SIG-M5 (cell line): ENCODE measurements around the gene ABCF2.
A peak's percentile ranks its signal among the peaks of the same experiment; 100 is the strongest.

ENCODE experiments used
- DNase-seq: peaks from one replicate; lab custom pipeline; 2025; lab: John Stamatoyannopoulos, UW

ABCF2 gene

DNA sequence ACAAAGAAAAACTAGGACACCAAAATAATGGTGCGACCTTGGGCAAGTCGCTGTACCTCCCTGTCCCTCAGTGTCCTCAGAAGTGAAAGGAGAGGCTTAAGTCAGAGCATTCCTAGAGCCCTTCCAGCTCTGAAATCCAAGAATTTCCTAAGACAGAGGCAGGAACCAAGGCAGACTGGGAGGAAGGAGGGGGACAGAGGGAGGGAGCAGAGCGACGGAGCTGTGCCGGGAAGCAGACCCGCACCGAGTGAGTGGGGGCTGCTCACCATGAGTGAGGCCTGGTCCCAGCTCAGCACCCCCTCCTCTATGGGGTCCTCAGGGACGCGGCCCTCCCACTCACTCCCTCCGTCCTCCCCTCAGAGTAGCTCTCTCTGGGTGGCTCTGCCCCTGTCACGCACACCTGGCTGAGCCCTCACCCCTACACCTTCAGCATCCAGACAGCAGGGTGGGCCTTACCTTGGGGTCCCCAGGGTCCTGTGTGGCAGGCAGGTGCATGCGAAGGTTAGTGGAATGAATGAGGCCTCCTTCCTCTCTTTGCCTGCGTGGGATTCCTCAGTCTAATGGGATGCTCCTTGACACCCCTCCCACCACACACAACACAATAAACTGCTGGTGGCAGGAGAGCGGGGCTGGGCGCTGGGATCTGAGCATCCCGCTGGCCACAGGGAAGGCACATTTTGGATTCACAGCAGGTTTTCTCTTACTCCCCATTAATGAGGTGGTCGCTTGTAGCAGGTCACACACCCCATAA is 26.1 kb upstream of the ABCF2 start:
- no peak for DNase-seq

DNA sequence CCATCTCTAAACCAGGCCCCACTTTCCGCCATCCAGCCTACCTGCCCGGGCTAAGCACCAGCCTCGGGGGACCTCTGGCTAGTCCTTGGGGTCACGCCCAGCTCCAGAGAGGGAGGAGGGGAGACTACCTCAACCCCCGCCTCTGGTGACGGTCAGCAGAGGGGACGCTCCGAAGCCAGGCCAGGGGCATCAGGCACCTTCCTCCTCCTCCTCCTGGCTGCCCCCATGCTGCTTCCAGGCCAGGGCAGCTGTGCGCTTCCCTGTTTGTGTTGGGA is 25.5 kb upstream of the ABCF2 start:
- no peak for DNase-seq

DNA sequence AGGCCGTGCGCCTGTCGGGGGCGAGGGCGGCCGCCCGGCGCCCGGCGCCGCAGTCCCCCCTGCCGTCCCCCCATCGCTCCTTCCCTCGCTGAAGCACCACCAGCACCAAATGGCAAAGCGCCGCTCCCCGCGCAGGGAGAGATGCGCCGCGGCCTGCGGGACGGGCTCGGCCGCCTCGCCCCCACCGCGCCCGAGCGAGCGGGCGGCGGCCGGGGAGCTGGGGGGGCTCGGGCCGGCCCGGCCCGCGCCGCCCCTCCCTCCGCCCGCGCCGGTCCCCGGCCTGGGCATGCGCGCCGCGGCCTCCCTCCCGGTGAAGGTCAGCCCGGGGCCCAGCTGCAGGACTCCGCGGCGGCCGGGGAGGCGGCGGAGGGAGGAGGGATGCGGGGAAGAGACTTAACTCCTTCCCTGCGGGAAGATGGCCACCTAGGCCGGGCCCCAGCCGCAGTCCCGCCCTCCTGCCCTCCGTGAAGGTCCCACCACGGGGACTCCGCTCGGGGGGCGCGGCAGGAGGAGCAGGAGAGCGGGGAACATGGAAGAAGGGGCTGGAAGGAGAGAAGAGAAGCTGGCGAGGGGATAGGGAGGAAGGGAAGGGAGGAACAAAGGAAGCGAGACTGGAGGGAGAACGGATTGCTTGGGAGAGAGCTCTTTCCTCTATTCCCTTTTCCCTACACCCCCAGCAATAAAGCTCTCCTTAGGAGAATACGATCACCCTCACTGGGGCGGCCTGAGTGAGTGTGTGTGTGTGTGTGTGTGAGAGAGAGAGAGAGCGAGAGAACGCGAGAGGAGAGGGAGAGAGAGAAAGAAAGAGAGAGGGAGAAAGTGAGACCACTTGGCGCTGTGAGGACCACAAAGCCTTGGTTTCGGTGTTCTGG is 24.9 kb upstream of the ABCF2 start:
- DNase-seq, result no peak

DNA sequence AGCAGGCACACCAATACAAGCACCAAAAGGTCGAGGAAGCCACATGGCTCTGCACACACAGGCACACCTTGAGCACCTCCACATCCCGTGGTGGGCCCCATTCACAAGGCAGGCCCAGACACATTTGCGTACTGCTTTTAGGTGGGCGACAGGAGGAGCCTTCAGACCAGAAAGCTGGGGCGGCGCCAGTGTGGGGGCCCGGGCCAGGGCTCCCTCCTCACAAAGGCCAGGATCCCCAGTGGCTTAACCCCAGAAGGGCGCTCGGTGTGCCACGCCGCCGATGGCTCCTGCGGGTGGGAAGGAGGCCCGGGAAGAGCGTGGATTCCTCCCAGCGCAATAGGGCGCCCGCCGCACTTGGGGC is 24.3 kb upstream of the ABCF2 start:
- DNase-seq, result no peak

DNA sequence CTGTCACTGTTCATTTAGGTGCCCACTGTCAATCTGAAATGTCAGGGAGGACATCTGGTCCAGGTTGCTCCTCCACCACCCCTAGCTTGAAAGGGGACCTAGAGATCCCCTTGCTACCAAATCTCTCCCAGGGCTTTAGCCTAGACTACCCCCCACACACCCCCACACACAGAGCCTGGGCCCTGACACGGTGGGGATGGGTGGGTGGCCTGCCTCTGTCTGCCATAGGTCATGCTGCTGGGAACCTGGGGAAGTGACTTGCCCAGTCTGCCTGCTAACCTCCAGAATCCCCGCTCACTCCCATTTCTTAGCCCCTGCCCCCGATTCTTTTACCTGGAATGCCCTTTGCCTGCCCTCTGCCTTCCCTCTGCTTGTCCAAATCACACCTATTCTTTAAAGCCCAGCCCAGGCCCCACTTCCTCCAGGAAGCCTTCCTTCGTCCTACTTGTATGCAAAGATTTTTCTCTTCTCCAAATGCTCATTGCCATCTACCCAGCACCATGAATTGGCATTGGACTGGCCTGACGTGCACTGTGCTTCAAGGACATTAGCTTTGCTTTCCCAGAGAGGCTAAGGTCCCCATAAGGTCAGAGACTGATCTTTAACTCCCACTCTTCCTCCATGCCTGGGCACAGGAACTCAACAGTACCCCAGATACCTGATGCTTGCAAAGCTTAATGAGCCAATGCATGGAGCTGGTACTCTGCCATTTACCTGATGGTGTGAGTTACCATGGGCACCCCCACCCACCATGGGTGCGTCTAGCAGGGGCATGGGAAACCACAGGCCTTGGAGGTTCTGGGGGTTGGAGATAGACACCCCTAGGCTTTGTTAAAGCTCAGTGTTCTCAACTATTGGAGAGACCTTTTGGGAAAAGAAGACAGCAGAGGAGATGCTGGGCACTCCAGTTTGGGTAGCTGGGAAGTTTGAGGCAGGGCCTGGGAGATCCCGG is 23.5 kb upstream of the ABCF2 start:
- DNase-seq, result no peak

DNA sequence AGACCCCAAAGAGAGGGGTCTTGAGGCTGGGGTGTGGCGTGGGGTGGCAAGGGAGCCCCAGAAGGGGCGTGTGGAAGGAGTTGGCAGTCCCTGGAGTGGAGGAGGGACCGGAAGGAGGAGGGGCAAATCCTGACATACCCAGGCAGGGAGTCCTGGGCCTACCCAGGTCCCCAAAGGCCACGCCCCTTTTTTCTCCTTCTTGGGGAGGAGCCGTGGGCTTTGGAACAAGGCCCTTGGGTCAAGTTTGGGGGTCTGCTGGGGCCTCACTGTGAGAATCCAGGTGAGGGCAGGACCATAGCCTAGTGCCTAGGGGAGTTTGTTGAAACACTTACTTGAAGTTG is 22.7 kb upstream of the ABCF2 start:
- no peak for DNase-seq

DNA sequence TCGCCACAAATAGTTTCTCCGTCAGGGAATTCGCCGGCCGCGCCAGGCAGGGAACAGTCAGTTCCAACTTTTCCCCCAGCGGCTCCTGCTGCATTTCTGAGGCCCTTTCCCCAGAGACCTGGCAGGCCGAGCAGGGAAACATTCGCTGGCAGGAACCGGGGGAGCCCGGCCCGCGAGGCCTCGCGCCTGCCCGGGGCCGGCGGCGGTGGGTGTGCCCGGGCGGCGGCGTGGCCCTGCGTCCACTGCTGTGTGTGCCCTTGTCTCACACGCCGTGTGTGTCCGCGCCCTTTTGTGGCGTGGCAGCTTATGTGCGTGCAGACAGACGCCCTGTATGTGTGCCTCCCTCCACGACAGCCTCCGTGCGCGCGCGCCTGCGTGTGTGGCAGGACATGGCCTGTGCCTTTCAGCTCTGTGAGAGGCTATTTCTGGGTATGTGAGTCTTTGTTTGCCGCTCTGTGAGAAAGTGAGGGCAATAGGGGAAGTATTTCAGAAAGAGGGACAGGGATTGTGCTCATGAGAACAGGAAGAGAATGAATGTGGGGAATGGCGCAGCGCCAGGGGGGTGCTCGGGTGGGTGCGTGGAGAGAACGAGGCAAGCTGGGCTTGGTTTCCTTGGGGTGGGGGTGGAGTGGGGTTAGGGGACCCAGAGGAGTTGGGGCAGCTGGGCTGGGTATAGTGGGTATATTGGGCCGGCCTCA is 22.2 kb upstream of the ABCF2 start:
- DNase-seq, result peak; percentile 1

DNA sequence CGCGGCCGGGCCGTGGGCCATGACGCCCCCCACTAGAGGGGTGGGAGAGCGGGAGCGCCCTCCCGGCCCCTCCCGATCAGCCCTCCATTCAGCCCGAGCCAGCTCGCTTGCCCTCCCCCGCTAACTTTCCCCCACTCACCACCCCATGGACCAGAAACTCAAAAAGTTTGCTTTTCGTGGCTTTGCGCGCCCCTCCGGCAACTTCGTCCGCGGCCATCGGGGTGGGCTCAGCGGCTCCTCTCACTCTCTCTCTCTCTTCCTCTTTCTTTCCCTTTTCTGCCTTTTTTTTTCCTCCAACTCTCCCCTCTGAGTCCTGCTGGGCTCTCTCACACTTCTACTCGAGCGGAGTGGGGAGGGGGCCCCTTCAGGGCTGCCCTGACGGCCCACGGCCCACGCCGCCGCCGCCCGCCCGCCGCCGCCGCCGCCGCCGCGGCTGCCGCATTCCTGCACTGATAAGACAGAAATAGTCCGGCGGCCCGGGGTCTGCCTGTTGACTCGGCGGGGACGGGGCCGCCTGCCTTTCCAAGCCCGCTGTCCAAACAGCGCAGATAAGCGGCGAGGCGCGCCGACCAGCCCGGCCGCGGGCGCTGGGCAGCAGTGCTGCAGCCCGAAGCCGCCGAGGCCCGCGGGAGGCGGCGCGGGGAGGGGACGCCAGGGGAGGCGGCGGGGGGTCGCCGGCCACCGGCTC is 21.5 kb upstream of the ABCF2 start, which contains the start of gene SMARCD3:
Gene SMARCD3 (minus strand): TSS at position 349 of the 688 bp plus-strand sequence. CDS start 132 bp downstream, at position 217.
- DNase-seq, result no peak

DNA sequence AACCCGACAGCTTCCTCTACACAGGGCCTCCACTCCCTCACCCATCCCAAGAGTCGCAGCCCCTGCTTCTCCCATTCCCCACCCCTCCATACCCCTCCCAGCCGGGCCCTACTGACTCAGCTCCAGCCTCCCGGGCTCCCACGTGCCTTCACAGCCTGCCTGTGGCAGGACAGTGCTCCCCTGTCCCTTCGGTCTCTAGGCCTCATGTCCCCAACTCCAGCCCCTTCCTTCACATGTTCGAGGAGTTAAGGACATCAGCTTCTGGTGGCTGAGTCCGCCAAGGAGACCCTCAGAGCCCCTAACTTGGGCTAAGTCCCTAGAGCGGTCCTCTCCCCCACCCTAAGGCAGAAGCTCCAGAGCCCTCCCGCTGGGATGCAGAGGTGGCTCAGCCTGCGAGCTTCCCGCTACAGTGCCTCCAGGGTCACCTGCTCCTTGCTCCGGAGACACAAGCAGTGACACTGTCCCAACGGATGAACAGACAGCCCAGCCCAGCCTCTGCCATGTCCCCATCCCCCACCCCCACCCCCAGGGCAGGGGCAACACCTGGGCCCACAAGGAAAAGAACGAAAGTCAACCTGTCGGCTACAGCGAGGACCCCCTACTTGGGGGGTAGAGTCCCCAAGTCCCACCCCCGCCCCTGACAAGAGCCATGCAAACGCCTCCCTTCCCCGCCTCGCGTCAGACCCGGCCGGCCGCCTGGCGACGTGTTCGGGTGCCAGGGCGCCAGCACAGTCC is 20.8 kb upstream of the ABCF2 start:
- DNase-seq, result no peak

DNA sequence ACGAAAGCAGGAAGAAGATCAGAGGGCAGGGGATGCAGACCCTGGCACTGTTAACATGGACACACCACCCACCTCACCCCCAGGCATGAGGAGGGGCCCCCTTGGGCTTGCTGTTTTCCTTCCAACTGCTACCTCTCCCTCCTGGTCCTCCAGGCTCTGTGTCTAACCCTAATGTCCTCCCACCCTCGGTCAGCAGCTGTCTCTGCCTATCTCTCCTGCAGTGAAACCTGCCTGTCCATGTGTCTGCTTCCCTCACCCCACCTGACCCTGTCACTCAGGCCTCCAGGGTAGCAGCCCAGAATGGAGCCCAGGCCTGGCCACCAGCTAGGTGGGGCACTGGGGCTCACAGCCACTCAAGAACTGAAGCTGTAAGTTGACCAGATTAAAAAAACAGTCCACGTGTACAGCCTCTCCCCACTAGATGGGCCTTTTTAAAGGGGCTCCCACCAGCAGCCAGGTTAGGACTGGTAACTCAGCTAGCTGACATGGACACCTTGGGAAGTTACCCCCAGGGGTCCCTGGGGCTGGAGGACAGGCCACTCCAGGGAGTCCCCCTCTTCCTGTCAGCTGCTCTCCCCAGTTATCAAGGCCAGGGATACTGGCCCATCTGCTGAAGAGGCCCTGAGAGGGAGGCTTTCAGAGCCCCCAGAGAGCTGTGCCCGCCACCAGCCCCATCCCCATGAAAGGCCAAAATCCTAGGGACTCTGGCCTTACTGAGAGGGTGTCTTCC is 20.0 kb upstream of the ABCF2 start:
- no peak for DNase-seq

DNA sequence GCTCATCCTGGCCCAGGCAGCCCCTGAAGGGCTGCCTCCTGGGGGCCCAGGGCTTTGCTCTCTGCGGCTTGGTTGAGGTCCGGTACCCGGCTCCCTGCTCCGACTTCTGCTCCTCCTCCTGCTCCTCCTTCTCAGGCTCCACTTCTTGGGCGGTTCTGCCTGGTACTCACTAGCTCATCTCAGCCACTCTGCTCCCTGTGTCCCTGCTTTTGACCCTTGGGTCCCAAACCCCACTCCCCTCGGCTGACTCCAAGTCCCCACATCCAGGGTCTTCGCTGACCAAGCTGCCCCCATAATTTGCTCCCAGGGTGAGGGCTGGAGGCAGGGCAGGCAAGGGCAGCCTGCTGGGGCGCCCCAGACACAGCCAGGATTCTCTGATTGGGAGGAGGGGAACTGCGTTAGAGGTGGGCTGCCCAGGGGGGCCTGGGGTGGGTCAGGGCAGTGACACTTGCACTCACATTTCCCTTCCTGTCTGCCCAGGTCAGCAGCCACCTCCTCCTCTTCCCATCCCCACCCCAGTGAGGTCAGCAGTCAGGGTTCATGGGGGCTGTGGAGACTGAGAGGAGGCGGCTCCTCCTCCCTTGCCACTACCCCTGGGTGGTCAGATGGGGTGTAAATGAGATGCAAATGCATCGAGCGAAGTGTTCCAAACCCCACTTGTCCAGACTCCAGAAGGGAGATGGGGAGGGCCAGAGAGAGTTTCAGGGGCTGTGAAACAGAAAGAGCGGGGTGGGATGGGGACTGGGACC is 19.3 kb upstream of the ABCF2 start:
- DNase-seq, result no peak

DNA sequence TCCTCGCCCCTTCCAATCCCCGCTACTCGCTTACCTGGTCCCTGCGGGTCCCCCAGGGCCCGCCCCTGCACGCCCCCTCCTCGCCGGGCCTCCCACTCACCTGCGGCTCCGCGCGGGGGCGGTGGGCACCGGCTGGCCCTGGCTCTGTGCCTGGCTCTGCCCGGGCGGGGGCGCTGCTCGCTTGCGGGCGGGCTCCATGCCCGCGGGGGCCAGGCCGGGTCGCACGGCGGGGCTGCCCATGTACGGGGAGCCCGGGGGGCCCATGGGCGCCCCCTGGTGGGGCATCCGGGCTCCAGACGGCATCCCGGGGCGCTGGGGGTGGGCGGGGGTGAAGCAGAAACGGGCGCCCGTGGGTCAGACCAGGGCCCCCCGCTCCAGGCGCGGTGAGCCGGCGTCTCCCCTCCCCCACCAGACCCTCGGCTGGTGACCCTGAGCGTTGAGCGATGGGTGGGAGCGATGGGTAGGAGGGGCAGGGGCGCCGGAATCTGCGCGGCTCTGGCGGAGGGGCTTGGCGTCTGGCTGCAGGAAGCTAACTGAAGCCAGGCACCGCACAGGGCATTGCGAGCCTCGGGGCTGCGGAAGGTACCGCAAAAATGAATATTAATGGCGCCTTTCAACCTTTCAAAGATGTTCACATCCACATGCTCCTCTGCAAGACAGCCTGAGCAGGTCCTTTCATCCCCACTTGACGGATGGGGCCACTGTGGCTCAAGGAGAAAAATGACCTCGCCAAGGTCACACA is 18.5 kb upstream of the ABCF2 start:
- DNase-seq, result no peak

DNA sequence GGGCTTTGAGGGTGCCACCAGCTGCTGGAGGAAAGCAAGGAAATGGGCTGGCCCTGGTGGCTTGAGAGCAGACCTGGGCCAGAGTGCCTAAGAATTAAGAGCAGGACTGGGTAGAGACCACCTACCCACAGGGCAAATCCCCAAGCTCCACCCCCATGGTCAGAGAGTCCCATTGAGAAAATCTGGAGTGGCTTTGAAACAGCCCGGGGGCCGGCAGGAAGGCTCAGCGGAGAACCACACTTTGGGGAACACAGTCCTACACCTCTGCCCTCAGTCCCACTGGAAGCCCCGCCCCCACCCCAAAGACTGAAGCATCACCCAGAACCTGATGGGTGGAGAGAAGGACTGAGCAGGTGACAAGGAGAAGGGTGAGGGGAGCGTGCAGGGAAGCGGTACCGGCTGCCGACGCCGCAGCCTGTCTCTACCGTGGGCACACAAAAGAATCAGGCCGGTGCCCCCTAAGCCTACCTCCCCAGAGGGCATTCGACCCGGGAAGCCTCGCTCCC is 17.9 kb upstream of the ABCF2 start:
- no peak for DNase-seq

DNA sequence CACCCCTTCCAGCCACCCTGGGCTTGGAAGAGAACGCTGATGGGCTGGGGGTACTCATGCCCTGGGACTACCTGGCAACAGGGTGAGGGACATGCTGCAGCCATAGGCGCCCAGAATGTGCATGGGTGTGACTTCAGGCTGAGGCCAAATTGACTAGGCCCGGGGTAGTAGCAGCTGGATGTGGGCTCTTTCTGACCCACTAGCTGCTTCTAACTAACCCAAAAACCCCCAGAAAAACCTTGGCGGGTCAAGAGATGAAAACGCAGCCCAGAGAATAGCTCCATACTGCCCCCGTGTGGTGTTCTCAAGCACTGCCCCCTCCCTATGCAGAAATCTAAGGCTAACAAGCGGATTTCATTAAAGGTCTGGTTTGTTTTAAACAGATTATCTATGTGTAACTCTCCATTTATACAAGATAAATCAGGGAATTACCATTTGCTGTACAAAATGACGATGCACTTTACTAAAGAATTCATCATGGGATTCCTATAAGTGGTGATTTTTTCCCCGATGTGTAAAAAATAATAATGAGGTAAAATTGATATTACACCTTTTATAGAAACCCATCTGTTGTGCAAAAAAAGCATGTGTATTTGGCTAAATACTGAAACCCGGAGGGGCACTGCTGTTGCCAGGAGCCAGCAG is 17.3 kb upstream of the ABCF2 start:
- no peak for DNase-seq

DNA sequence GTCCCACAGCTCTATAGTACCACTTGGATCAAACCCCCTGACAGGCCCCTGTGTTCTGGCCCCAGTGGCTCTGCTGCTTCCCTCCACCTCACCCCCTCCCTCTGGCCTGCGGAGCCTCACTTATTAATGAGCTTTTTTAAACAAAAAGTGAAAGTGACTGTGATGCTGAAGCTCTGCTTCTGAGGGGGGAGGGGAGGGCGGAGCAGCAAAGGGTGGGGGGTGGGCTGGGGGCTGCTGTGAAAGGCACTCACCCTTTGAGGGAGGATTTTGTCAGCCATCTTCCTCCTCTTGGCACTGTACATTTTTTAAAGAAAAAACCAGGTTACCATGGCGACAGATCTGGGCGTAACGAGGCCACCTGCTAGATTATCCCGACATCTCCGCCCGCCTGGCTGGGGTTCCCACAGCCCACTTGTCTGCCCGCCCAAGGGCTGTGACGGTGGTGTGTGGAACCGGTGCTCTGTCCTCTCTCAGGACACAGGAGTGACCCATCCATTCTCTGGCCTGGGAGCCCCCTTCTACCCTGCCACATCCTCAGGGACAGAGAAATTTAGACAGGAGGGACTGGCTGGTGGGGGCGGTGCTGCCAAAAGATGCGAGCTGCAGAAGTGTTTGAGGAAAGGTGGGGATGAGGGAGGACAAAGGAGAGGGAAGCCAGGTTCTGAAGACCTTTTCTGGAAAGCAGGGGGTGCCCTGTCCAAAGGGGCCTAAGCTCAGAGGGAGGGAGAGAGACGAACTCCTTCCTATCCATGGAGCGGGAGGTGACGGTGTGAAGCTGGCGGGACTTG is 16.6 kb upstream of the ABCF2 start:
- no peak for DNase-seq

DNA sequence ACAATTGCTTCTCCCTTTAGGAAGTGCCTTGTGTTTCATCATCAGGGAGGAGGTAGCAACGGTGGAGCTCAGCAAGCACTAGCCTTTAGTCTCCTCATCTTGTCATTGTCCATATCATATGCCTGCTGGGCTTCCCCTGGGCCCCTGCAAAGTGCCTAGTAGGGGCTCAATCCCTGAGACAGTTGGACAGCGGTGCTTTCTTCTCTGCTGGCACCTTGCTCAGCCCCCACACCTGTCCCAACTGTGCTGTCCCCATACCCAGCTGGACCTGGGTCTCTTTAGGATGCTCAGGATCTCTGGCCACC is 16.0 kb upstream of the ABCF2 start:
- no peak for DNase-seq
